Neural progenitor cell (in vitro differentiated cells): ENCODE measurements around the gene RNF2.

Experiments used
- EZH2 ChIP-seq: fragments of 200-600 bp; sonication (generic); IDR thresholded peaks from 2 replicates; pipeline ENCODE4 v1.6.1; 2017; ENCODE audit warnings: antibody characterized with exemption, mild to moderate bottlenecking, moderate library complexity
- EZH2phosphoT487 ChIP-seq: fragments of 200-600 bp; sonication (generic); IDR thresholded peaks from 2 replicates; pipeline ENCODE4 v1.6.1; 2017; ENCODE audit warnings: antibody characterized with exemption
- TF ChIP-seq, protein P1 (sequence below): fragments of 200-600 bp; sonication (generic); IDR thresholded peaks from 2 replicates; pipeline ENCODE4 v1.5.1; 2017; ENCODE audit warnings: antibody characterized with exemption, mild to moderate bottlenecking

DNA sequence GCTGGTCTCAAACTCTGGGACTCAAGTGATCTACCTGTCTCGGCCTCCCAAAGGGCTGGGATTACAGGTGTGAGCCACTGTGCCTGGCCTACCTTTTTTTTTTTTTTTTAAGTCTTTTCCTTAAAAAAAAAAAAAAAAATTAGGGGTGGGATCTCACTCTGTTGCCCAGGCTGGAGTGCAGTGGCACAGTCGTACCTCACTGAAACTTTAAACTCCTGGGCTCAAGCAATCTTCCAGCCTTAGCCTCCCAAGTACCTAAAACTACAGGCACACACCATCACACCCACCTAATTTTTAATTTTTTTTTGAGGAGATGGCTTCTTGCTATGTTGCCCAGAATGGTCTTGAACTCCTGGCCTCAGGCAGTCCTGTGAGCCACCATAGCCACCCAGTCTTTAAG is 38.5 kb downstream of the RNF2 start:
- TF ChIP-seq, protein P1, sequence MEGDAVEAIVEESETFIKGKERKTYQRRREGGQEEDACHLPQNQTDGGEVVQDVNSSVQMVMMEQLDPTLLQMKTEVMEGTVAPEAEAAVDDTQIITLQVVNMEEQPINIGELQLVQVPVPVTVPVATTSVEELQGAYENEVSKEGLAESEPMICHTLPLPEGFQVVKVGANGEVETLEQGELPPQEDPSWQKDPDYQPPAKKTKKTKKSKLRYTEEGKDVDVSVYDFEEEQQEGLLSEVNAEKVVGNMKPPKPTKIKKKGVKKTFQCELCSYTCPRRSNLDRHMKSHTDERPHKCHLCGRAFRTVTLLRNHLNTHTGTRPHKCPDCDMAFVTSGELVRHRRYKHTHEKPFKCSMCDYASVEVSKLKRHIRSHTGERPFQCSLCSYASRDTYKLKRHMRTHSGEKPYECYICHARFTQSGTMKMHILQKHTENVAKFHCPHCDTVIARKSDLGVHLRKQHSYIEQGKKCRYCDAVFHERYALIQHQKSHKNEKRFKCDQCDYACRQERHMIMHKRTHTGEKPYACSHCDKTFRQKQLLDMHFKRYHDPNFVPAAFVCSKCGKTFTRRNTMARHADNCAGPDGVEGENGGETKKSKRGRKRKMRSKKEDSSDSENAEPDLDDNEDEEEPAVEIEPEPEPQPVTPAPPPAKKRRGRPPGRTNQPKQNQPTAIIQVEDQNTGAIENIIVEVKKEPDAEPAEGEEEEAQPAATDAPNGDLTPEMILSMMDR, result no peak
- no peak for TF ChIP-seq EZH2phosphoT487
- TF ChIP-seq EZH2, result no peak
